ENCODE results near the gene TUBA4A.

DNA sequence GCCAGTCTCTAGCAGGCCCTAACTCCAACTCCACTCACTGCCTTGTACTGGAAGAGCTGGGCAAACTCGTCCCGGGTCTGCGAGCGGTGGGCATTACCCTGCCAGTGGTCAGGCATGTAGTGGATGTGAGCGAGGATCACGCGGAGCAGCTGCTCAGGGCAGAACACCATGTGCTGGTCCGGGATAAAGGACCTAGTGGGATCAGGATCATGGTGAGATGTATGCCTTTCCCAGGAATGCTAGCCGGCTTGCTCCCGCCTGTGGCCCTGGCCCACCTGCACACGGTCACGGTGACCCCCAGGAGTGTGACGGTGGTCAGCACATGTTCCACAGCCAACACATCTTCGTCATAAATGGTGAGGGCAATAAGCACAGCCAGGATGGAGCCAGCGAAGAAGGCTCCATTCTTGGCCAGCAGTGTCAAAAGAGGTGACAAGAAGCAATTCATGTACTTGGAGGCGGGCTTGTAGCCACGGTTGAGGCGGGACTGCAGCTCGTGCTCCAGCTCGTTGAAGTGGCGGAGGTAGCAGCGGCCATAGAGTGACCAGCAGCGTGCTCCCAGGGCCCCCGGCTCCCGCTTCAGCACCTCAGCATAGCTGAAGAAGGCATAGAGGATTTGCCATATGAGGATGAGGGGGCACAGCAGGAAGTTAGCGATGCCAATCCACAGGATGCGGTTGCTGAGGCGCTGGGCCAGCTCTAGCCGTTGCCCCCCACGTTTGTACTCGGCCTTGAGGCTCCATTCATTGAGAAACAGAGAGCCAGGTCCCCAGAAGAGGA is 29.7 kb downstream of the TUBA4A start:
- TF ChIP-seq, protein P1, sequence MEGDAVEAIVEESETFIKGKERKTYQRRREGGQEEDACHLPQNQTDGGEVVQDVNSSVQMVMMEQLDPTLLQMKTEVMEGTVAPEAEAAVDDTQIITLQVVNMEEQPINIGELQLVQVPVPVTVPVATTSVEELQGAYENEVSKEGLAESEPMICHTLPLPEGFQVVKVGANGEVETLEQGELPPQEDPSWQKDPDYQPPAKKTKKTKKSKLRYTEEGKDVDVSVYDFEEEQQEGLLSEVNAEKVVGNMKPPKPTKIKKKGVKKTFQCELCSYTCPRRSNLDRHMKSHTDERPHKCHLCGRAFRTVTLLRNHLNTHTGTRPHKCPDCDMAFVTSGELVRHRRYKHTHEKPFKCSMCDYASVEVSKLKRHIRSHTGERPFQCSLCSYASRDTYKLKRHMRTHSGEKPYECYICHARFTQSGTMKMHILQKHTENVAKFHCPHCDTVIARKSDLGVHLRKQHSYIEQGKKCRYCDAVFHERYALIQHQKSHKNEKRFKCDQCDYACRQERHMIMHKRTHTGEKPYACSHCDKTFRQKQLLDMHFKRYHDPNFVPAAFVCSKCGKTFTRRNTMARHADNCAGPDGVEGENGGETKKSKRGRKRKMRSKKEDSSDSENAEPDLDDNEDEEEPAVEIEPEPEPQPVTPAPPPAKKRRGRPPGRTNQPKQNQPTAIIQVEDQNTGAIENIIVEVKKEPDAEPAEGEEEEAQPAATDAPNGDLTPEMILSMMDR (IDR thresholded peaks at IDR 0.05), result no peak
- TF ChIP-seq EP300 (IDR thresholded peaks at IDR 0.05), result no peak
